HG03432 (cell line): ENCODE results near the gene INA.
"Not testable (repeated sequence)": the region's sequence is repeated elsewhere in the genome, so short reads cannot be mapped to it uniquely, and the experiment has no call there.

Experiments used
- ATAC-seq: cut with Tn5 transposase; IDR thresholded peaks from one replicate; pipeline ENCODE4 v1.9.1; 2021; ENCODE audit warnings: mild to moderate bottlenecking, moderate library complexity; ENCODE audit not compliant: unreplicated experiment

The INA gene

GRCh38 chr10:103276896-103277712 lies at the start of gene INA:
TSS of gene INA (plus strand) at chr10:103277138. CDS start at chr10:103277212, 74 bp downstream.
- ATAC-seq, result no peak

GRCh38 chr10:103227416-103227815 lies 49.5 kb upstream of the INA start:
- no peak for ATAC-seq

DNA sequence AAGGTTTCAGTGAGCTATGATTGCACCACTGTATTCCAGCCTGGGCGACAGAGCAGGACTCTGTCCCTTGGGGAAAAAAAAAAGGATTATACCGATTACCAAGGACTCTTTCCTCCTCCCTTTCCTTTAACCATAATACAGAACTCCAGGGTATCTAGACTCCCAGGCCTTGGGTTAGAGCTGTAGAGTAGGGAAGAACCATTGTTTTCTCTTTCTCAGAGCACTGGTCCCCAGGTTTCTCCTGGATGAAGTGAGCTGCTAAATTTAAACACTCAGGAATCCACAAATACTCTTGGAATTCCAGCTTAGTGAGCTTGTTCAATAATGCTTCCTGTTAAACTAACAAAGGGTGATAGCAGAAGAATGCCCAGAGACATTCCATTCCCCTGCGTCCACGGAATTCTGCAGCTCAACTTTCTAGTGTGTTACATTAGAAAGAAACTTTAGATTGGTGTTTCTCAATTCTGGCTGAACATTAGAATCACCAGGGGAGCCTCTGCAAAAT lies 45.8 kb upstream of the INA start:
- no peak for ATAC-seq

- ATAC-seq, result no peak
Observed at GRCh38 chr10:103232131-103232673, 44.7 kb upstream of the INA start.

DNA sequence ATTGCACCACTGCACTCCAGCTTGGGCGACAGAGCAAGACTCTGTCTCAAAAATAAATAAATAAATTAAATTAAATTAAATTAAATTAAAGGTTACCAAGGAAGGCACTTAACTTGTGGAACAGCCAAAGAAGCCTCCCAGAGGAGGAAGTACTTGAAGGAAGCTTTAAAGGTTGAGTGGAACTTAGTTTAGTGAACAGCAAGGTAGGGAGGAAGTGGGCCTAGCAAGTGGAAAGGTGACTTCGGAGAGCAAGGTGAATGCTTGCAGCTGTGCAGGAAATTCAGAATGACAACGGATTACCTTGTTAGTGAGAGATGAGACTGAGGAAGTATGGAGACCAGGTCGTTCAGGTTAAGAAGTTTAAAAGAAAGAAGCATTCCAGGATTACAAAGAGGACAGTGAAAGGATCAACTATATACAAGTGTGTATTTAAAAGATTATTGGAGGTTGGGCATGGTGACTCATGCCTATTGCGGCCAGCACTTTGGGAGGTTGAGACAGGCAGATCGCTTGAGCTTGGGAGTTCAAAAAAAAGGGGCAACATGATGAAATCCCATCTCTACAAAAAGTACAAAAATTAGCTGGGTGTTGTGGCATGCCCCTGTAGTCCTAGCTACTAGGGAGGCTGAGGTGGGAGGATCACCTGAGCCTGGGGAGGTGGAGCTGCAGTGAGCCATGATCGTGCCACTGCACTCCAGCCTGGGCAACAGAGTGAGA lies 44.0 kb upstream of the INA start:
- ATAC-seq, result no peak

- no peak for ATAC-seq
Observed at GRCh38 chr10:103235775-103236174, 41.2 kb upstream of the INA start.

GRCh38 chr10:103238506-103239252 lies 38.3 kb upstream of the INA start:
- no peak for ATAC-seq

GRCh38 chr10:103241262-103242011 lies 35.5 kb upstream of the INA start:
- ATAC-seq, result no peak

GRCh38 chr10:103244666-103245271 lies 32.2 kb upstream of the INA start:
- no peak for ATAC-seq

DNA sequence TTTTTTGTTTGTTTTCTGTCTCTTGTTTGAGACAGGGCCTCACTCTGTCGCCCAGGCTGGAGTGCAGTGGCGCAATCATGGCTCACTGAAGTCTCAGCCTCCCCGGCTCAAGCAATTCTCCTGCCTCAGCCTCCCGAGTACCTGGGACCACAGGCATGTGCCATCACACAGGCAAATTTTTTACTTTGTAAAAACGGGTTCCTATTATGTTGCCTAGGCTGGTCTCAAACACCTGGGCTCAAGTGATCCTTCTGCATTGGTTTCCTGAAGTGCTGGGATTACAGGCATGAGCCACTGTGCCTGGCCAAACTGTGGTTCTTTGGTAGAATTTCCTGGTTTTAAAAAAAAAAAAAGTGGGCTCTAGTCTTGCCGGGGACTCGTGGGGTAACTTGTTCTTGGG lies 31.4 kb upstream of the INA start, which contains the start of gene RPEL1:
Gene RPEL1, plus strand, starts transcription at position 301 of the 400 bp plus-strand sequence. CDS start 110 bp downstream, outside the sequence.
- not testable (repeated sequence) for ATAC-seq

GRCh38 chr10:103246324-103246723 lies 30.6 kb upstream of the INA start:
- ATAC-seq, result no peak

DNA sequence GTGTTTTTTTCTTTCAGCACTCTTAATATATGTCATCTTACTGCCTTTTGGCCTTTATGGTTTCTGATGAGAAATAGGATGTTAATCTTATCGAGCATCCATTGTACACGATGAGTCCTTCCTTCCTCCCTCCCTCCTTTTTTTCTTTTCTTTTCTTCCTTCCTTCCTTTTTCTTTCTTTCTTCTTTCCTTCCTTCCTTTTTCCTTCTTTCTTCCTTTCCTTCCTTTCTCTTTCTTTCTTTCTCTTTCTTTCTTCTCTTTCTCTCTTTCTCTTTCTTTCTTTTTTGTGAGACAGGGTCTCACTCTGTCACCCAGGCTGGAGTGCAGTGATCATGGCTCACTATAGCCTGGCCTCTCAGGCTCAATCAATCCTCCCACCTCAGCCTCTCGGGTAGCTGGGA lies 22.8 kb upstream of the INA start:
- no peak for ATAC-seq

- ATAC-seq, result no peak
Observed at GRCh38 chr10:103254538-103255325, 22.2 kb upstream of the INA start.

DNA sequence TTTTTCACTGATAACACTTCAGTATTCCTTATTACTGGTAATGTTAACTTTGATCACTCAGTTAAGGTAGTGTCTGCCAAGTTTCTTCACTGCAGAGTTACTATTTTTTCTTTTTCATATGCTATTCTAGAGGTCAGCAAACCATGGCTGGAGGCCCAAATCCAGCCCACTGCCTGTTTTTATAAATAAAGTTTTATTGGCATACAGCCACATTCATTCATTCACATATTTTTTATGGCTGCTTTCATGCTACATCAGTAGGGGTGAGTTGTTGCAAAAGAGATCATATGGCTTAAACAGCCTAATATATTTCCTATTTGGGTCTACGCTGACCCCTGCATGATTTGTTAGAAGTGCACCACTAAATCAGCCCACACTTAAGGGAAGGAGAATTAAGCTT lies 20.3 kb upstream of the INA start:
- no peak for ATAC-seq

GRCh38 chr10:103257812-103258211 lies 19.1 kb upstream of the INA start:
- ATAC-seq, result no peak

DNA sequence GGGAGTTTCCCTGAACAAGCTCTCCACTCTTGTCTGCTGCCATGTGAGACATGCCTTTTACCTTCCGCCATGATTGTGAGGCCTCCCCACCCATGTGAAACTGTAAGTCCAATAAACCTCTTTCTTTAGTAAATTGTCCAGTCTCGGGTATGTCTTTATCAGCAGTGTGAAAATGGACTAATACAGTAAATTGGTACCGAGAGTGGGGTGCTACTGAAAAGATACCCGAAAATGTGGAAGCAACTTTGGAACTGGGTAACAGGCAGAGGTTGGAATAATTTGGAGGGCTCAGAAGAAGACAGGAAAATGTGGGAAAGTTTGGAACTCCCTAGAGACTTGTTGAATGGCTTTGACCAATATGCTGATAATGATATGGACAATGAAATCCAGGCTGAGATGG lies 18.0 kb upstream of the INA start:
- ATAC-seq, result not testable (repeated sequence)

DNA sequence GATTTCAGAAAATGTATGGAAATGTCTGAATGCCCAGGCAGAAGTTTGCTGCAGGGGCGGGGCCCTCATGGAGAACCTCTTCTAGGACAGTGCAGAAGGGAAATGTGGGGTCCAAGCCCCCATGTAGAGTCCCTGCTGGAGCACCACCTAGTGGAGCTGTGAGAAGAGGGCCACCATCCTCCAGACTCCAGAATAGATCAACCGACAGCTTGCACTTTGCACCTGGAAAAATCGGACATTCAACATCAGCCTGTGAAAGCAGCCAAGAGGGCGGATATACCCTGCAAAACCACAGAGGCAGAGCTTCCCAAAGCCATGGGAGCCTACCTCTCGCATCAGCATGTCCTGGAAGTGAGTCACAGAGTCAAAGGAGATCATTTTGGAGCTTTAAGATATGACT lies 16.9 kb upstream of the INA start:
- ATAC-seq, result no peak

DNA sequence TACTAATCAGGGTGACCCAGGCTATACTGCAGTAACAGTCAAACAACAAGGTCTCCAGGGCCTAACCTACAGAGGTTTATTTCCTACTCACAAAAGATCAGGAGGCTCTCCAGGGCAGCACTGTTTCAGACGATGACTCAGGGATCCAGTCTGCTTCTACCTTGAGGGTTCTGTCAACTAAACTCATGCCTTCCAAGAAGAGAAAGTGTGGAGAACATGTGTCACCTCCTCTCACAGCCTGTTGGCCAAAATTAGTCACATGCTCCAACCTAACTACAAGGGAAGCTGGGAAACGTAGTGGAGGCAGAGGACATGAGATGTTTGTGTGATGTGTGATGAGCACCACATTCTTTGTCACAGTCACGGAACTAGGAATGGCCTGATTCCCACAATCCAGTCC lies 14.7 kb upstream of the INA start:
- no peak for ATAC-seq

- ATAC-seq, result no peak
Observed at GRCh38 chr10:103265717-103266329, 11.1 kb upstream of the INA start.
